ENCODE data around the gene DYNLT2B.
"Not testable (repeated sequence)": the region's sequence is repeated elsewhere in the genome, so short reads cannot be mapped to it uniquely, and the experiment has no call there.

The DYNLT2B gene

GRCh38 chr3:196272826-196273225 lies 45.2 kb downstream of the DYNLT2B start:
- no peak for DNase-seq (ENCODE audit: low read depth in 2 of 2)

GRCh38 chr3:196270499-196270898 lies 47.5 kb downstream of the DYNLT2B start:
- no peak for DNase-seq (ENCODE audit: low read depth in 2 of 2)

GRCh38 chr3:196268284-196269163 lies 49.5 kb downstream of the DYNLT2B start:
- no peak for DNase-seq (ENCODE audit: low read depth in 2 of 2)

- DNase-seq (ENCODE audit: low read depth in 2 of 2): no peak
Measured at GRCh38 chr3:196263819-196264218, 54.2 kb downstream of the DYNLT2B start.

GRCh38 chr3:196260784-196261183 lies 57.3 kb downstream of the DYNLT2B start:
- DNase-seq (ENCODE audit: low read depth in 2 of 2): no peak

GRCh38 chr3:196255776-196256175 lies 62.3 kb downstream of the DYNLT2B start:
- DNase-seq (ENCODE audit: low read depth in 2 of 2): no peak

GRCh38 chr3:196254376-196255283 lies 63.4 kb downstream of the DYNLT2B start:
- no peak for DNase-seq (ENCODE audit: low read depth in 2 of 2)

GRCh38 chr3:196251918-196252317 lies 66.1 kb downstream of the DYNLT2B start:
- DNase-seq (ENCODE audit: low read depth in 2 of 2): no peak

- no peak for DNase-seq (ENCODE audit: low read depth in 2 of 2)
Measured at GRCh38 chr3:196246612-196247308, 71.3 kb downstream of the DYNLT2B start.

GRCh38 chr3:196244166-196244565 lies 73.9 kb downstream of the DYNLT2B start:
- DNase-seq (ENCODE audit: low read depth in 2 of 2): not testable (repeated sequence)

- DNase-seq (ENCODE audit: low read depth in 2 of 2): no peak
Measured at GRCh38 chr3:196241704-196242103, 76.3 kb downstream of the DYNLT2B start.
